ENCODE measurements around the gene MYO5B. TPM values are rescaled to one million over a fixed set of nuclear protein-coding genes. Genes with fewer than 3 reads are reported as not detected.

The MYO5B gene
- total RNA-seq, 2 experiments from 2014 or later, result 0.18 to 0.23 TPM

GRCh38 chr18:50079571-50080295 lies 115.2 kb downstream of the MYO5B start:
- peaks cover 4% of the 10 kb centered on the region for H3K27me3 Mint-ChIP-seq
- intact Hi-C loops (cut with DNase I, micrococcal nuclease), result no loop called here
- DNase-seq, result no peak

DNA sequence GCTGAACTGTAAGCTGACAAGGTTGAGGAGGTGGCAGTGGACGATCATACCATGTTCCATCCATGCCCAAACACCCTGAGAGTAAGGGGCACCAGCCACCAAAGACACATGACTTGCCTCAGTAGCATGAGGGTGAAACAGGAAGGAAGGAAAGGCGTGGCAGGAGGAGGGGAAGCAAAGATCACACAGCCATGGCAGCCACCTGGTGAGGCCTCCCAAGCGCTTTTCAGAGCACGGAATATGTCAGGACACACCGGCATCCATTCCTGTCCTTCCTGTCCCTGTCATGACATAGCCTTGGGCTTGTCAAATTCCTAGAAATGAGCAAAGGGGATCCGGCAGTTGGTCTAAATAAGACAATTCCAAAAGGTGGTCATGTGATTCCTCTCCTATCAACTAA lies 118.7 kb downstream of the MYO5B start:
- POLR2A ChIA-PET, result no interaction called here
- H3K4me1 Mint-ChIP-seq, result peaks cover 2% of the 10 kb centered on the region
- no peaks in the 10 kb centered on the region for H3K36me3 Mint-ChIP-seq (ENCODE audit: low read depth)
- H3K27ac Mint-ChIP-seq, result no peak overlapping the region
- DNase-seq (no peak), ATAC-seq (no peak)
- no peaks in the 10 kb centered on the region for H3K9me3 Mint-ChIP-seq (ENCODE audit: low read depth)
- no peak overlapping the region for H3K4me3 Mint-ChIP-seq
- CTCF ChIA-PET, result no interaction called here
- H3K27me3 Mint-ChIP-seq, result peaks cover 8% of the 10 kb centered on the region
- intact Hi-C loops (cut with DNase I, micrococcal nuclease), result no loop called here

More at GRCh38 chr18:50079571-50080295, 115.2 kb downstream of the MYO5B start:
- no peaks in the 10 kb centered on the region for H3K36me3 Mint-ChIP-seq (ENCODE audit: low read depth)
- ATAC-seq, result no peak
- H3K27ac Mint-ChIP-seq, result no peak overlapping the region
- CTCF ChIA-PET, result no interaction called here
- H3K4me1 Mint-ChIP-seq, result peaks cover 2% of the 10 kb centered on the region
- POLR2A ChIA-PET, result no interaction called here
- H3K4me3 Mint-ChIP-seq, result no peak overlapping the region
- no peaks in the 10 kb centered on the region for H3K9me3 Mint-ChIP-seq (ENCODE audit: low read depth)

DNA sequence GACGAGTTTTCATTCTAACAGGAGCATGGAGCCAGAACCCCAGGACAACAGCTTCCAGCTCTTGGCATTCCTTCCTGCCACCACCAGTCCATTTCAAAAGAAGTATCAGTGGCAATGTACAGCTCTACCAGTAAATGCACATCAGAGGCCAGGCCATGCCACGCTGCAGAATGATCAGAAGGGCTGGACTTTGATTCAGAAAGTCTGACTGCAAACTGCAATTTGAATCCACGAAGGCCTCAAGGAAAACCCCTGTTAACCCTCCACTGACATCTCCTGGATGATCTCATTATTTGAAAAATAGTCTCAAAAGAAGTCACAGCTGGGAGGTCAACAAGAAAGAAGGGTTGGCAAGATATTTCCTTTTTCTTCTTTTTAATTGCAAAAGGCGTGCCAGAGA lies 119.2 kb downstream of the MYO5B start:
- ChIA-PET POLR2A (no interaction called here), CTCF (no interaction called here)
- Mint-ChIP-seq H3K9me3 (ENCODE audit: low read depth) (no peaks in the 10 kb centered on the region), H3K27me3 (peaks cover 8% of the 10 kb centered on the region), H3K27ac (no peak overlapping the region), H3K4me1 (peaks cover 2% of the 10 kb centered on the region), H3K36me3 (ENCODE audit: low read depth) (no peaks in the 10 kb centered on the region), H3K4me3 (no peak overlapping the region)
- DNase-seq, result no peak
- no peak for ATAC-seq
- intact Hi-C loops (cut with DNase I, micrococcal nuclease), result no loop called here

DNA sequence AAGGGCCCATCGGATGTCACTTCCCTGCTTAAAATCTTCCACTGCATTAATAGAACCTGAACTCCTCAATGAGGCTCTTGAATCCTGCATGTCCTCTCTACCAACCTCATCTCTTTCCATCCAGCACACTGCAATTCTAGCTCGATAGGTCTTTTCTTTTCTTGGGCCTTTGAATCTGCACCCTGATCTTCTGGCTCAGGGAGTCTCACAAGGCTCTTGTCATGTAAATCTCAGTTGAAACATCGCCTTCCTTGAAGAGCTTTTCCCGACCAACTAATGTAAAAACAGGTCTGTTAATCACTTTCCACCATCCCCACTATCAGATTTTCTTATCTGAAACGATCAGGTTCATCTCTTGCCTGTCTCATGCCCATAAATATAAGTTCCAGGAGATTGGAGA lies 120.5 kb downstream of the MYO5B start:
- DNase-seq (no peak), ATAC-seq (no peak)
- POLR2A ChIA-PET, result no interaction called here
- H3K27me3 Mint-ChIP-seq, result peaks cover 8% of the 10 kb centered on the region
- no peak overlapping the region for H3K4me3 Mint-ChIP-seq
- CTCF ChIA-PET, result no interaction called here
- intact Hi-C loops (cut with DNase I, micrococcal nuclease), result no loop called here
- H3K36me3 Mint-ChIP-seq (ENCODE audit: low read depth), result no peaks in the 10 kb centered on the region
- peaks cover 2% of the 10 kb centered on the region for H3K4me1 Mint-ChIP-seq
- H3K9me3 Mint-ChIP-seq (ENCODE audit: low read depth), result no peaks in the 10 kb centered on the region
- no peak overlapping the region for H3K27ac Mint-ChIP-seq

- Mint-ChIP-seq H3K36me3 (ENCODE audit: low read depth) (no peaks in the 10 kb centered on the region), H3K27me3 (peaks cover 6% of the 10 kb centered on the region), H3K27ac (no peak overlapping the region), H3K9me3 (ENCODE audit: low read depth) (no peaks in the 10 kb centered on the region), H3K4me1 (peaks cover 2% of the 10 kb centered on the region), H3K4me3 (no peak overlapping the region)
- no peak for ATAC-seq
- ChIA-PET POLR2A (no interaction called here), CTCF (no interaction called here)
- DNase-seq, result no peak
- intact Hi-C loops (cut with DNase I, micrococcal nuclease), result no loop called here
These were observed 121.6 kb downstream of the MYO5B start for GRCh38 chr18:50073319-50073718.

- intact Hi-C loops (cut with DNase I, micrococcal nuclease), result no loop called here
- Mint-ChIP-seq H3K4me3 (no peak overlapping the region), H3K4me1 (peaks cover 2% of the 10 kb centered on the region), H3K27me3 (peaks cover 6% of the 10 kb centered on the region), H3K27ac (no peak overlapping the region), H3K36me3 (ENCODE audit: low read depth) (no peaks in the 10 kb centered on the region), H3K9me3 (ENCODE audit: low read depth) (no peaks in the 10 kb centered on the region)
- no peak for ATAC-seq
- CTCF ChIA-PET, result no interaction called here
- DNase-seq, result no peak
- POLR2A ChIA-PET, result interaction anchor here (0.6 kb wide), 1 partner anchor 28 kb away, joined by 3 read pairs; no protein-coding TSS in a partner anchor
These were observed 122.8 kb downstream of the MYO5B start for GRCh38 chr18:50072146-50072545.

- Mint-ChIP-seq H3K4me3 (no peak overlapping the region), H3K4me1 (peaks cover 2% of the 10 kb centered on the region), H3K36me3 (ENCODE audit: low read depth) (no peaks in the 10 kb centered on the region), H3K27ac (no peak overlapping the region), H3K27me3 (peaks cover 11% of the 10 kb centered on the region), H3K9me3 (ENCODE audit: low read depth) (no peaks in the 10 kb centered on the region)
- ATAC-seq (no peak), DNase-seq (no peak)
- ChIA-PET CTCF (no interaction called here), POLR2A (interaction anchor here (0.6 kb wide), 1 partner anchor 27 kb away, joined by 3 read pairs; no protein-coding TSS in a partner anchor)
- intact Hi-C loops (cut with DNase I, micrococcal nuclease), result no loop called here
These were observed 123.5 kb downstream of the MYO5B start for GRCh38 chr18:50071397-50071796.

GRCh38 chr18:50069422-50069821 lies 125.5 kb downstream of the MYO5B start:
- Mint-ChIP-seq H3K4me3 (no peak overlapping the region), H3K27ac (no peak overlapping the region), H3K4me1 (no peaks in the 10 kb centered on the region), H3K9me3 (ENCODE audit: low read depth) (no peaks in the 10 kb centered on the region), H3K36me3 (ENCODE audit: low read depth) (no peaks in the 10 kb centered on the region), H3K27me3 (peaks cover 16% of the 10 kb centered on the region)
- CTCF ChIA-PET, result no interaction called here
- POLR2A ChIA-PET, result no interaction called here
- no peak for DNase-seq
- intact Hi-C loops (cut with DNase I, micrococcal nuclease), result no loop called here
- no peak for ATAC-seq

DNA sequence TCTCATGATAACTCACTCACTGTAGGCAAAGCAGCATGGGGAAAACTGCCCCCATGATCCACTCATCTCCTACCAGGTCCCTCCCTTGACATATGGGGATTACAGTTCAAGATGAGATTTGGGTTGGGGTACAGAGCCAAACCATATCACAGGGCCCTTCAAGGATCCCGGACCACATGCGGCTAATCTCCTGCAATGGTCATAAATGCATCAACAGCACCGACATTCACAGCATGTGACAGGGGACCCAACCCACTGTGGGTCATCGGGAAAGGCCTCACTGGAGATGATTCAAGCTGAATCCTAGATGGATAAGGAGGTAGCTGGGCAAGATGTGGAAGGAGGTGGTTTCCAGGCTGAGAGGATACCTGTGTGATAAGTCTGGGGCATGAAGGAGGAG lies 129.4 kb downstream of the MYO5B start:
- Mint-ChIP-seq H3K27ac (no peak overlapping the region), H3K9me3 (ENCODE audit: low read depth) (no peaks in the 10 kb centered on the region), H3K4me1 (no peaks in the 10 kb centered on the region), H3K36me3 (ENCODE audit: low read depth) (no peaks in the 10 kb centered on the region), H3K4me3 (no peak overlapping the region), H3K27me3 (peaks cover 15% of the 10 kb centered on the region)
- DNase-seq (no peak), ATAC-seq (no peak)
- intact Hi-C loops (cut with DNase I, micrococcal nuclease), result no loop called here
- CTCF ChIA-PET, result no interaction called here
- POLR2A ChIA-PET, result no interaction called here

DNA sequence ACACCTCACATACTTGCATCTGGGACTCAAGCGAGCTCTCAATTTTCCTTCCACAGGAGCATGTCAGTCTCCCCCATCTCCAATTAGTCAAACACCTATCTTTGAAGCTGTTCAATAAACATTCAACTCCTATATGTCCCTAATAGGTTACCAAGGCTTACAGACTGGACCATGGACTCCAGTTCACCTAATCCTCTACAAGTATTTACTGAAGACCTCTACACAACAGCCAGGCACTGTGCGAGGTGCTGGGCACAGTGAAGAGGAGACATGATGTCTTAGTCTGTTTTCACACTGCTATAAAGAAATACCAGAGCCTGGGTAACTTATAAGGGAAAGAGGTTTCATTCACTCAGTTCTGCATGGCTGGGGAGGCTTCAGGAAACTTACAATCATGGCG lies 129.9 kb downstream of the MYO5B start:
- H3K4me3 Mint-ChIP-seq, result no peak overlapping the region
- ChIA-PET CTCF (no interaction called here), POLR2A (no interaction called here)
- no peaks in the 10 kb centered on the region for H3K36me3 Mint-ChIP-seq (ENCODE audit: low read depth)
- H3K9me3 Mint-ChIP-seq (ENCODE audit: low read depth), result no peaks in the 10 kb centered on the region
- ATAC-seq (no peak), DNase-seq (no peak)
- no peak overlapping the region for H3K27ac Mint-ChIP-seq
- intact Hi-C loops (cut with DNase I, micrococcal nuclease), result no loop called here
- no peaks in the 10 kb centered on the region for H3K4me1 Mint-ChIP-seq
- H3K27me3 Mint-ChIP-seq, result peaks cover 15% of the 10 kb centered on the region

DNA sequence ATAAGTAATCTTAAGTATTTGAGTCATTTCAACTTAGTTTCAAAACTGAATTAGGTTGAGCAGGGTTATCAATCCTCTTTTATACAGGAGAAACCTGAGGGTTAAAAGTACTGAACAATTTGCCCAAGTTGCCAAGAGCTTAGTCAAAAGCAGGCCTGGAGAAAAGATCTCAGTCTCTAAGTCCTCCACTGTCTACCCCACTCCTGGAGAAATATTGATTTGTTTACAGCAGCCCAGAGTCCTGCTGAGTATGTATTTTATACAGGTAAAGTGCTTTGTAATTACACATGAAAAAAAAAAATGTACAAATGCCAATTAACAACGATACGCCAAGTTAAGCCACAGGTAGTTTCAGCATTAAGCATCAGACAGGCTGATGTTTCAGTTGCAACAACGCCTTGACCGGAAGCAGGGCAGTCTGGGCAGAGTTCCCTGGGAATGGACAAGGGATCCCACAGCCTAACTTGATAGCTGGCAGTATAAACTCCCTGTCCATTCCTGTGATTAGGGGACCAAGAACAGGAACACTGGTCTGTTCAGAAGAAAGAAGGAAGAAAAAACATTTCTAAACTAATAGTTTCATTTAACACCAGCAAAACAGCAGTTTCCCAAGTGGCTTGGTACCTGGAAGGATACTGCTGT lies 132.9 kb downstream of the MYO5B start:
- ATAC-seq (no peak), DNase-seq (no peak)
- ChIA-PET POLR2A (no interaction called here), CTCF (interaction anchor here (0.7 kb wide), 1 partner anchor 220 kb away, joined by 3 read pairs; the partner anchor contains the start of gene MBD1)
- H3K27ac Mint-ChIP-seq, result no peak overlapping the region
- H3K4me1 Mint-ChIP-seq, result no peaks in the 10 kb centered on the region
- intact Hi-C loops (cut with DNase I, micrococcal nuclease), result no loop called here
- no peak overlapping the region for H3K4me3 Mint-ChIP-seq
- H3K9me3 Mint-ChIP-seq (ENCODE audit: low read depth), result no peaks in the 10 kb centered on the region
- H3K36me3 Mint-ChIP-seq (ENCODE audit: low read depth), result no peaks in the 10 kb centered on the region
- H3K27me3 Mint-ChIP-seq, result peaks cover 21% of the 10 kb centered on the region

DNA sequence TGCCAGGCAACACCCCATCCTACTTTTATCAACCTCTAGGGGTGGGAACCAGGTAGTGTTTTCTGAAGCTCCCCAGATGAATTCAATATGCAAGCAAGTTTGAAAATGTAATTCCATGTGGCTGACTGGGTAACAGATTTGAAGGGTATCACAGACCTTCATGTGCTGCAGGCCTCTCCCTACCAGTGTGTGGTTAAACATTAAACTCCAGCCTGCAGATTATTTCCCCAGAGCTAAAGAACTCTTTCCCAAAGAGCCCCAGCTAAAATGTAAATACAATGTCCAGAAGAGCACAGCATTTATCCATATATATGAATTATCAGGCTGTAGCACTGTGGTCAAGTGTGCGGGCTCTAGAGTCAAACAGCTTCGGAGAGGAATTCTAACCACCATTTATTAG lies 134.1 kb downstream of the MYO5B start:
- Mint-ChIP-seq H3K27me3 (peaks cover 17% of the 10 kb centered on the region), H3K27ac (no peak overlapping the region), H3K4me1 (no peaks in the 10 kb centered on the region), H3K4me3 (no peak overlapping the region), H3K9me3 (ENCODE audit: low read depth) (no peaks in the 10 kb centered on the region), H3K36me3 (ENCODE audit: low read depth) (no peaks in the 10 kb centered on the region)
- intact Hi-C loops (cut with DNase I, micrococcal nuclease), result no loop called here
- ChIA-PET CTCF (interaction anchor here (0.8 kb wide), 2 partner anchors 49 to 139 kb away, joined by 3 to 4 read pairs; no protein-coding TSS in a partner anchor), POLR2A (no interaction called here)
- DNase-seq (no peak), ATAC-seq (no peak)

All from activated CD4-positive, alpha-beta T cell treated with anti-CD3 and anti-CD28 coated beads for 36 hours (primary cell).